ENCODE measurements around the gene SNX19. TPM values are rescaled to one million over a fixed set of nuclear protein-coding genes. Genes with fewer than 3 reads are reported as not detected.

The SNX19 gene
- polyA plus RNA-seq, 2 donors = 7.6 to 15.8 TPM

DNA sequence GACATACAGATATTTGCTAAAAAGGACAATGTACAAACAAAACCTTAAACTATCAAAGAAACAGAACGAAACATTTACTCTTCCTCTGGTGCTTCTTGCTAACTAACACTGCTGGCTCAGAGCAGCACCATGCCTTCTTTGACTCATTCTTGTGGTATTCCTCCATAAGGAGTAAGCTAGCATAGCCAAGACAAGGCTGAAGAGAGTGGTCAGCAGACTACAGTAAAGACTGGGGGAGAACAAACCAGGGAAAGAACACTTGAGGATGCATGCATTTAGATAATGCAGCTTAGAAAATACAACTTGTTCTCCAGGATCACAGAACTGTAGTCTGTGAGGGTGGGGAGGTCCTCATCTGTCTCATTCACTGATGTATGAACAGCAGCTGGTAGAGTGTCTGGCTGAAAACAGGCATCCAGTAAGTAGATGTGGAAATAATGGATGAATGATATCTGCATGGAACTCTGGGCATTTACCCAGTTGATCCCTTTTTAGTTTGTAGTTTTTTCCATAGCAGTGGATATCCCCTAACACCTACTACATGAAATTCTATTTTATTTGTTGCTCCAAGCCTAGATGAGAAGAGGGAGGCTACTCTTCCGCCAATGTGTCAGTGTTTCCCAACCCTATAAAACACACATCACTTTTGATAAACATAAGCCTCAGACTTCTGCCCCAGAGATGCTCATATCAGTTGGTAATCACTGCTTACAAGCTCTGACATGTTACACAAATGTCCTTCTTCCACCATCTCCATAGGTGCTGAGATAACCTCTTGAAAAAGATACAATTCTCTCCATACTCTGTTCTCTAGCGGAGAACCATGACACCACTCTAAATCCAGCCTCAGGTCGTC is 7.3 kb downstream of the SNX19 start:
- H3K4me1 ChIP-seq (ENCODE audit: control insufficient read depth in 2 of 2, insufficient read depth in 2 of 2, low read length in 1 of 2) = peaks cover under 1 to 2% of the 10 kb centered on the region in 2 donors
- no peak overlapping the region for H3K4me3 ChIP-seq (ENCODE audit: low read depth in 1 of 2, low read length in 2 of 2)
- H3K27me3 ChIP-seq (ENCODE audit: control insufficient read depth in 1 of 2, insufficient read depth in 2 of 2, low read length in 2 of 2) = no peaks in the 10 kb centered on the region
- no peaks in the 10 kb centered on the region for H3K9me3 ChIP-seq (ENCODE audit: control insufficient read depth in 2 of 2, insufficient read depth in 1 of 2, low read depth in 1 of 2, low read length in 1 of 2)
- peaks cover 13 to 21% of the 10 kb centered on the region in 2 donors for H3K36me3 ChIP-seq (ENCODE audit: control insufficient read depth in 2 of 2, insufficient read depth in 2 of 2, low read length in 1 of 2)
- H3K27ac ChIP-seq (ENCODE audit: low read depth in 2 of 2, low read length in 1 of 2) = peak overlapping the region in 1 of 2 donors; percentile 9
- 79 to 86% methylated on average over 4 of the region's 4 CpGs for WGBS, 2 donors

DNA sequence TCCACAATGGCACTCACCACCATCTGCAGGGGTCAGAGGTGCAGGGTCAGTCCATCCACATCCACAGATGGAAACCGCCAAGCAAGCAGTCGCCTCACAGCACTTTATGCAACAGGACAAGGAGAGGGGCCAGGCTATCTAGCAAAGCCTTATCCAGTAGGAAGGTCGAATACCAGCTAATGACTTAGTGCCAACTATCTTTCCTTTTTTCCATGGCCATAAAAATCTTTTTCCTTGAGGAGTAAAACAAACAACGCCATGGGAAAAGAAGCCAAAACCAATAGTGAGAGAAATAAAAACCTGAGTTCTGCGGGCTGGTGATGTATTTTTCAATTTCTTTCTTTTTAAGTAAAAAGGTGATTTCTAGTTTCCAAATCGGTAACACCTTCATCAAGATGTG is 8.2 kb downstream of the SNX19 start:
- Histone ChIP-seq H3K4me1 (ENCODE audit: control insufficient read depth in 2 of 2, insufficient read depth in 2 of 2, low read length in 1 of 2) (peaks cover 0 to 2% of the 10 kb centered on the region in 2 donors), H3K36me3 (ENCODE audit: control insufficient read depth in 2 of 2, insufficient read depth in 2 of 2, low read length in 1 of 2) (peaks cover 13 to 24% of the 10 kb centered on the region in 2 donors), H3K27me3 (ENCODE audit: control insufficient read depth in 1 of 2, insufficient read depth in 2 of 2, low read length in 2 of 2) (no peaks in the 10 kb centered on the region), H3K9me3 (ENCODE audit: control insufficient read depth in 2 of 2, insufficient read depth in 1 of 2, low read depth in 1 of 2, low read length in 1 of 2) (no peaks in the 10 kb centered on the region), H3K27ac (ENCODE audit: low read depth in 2 of 2, low read length in 1 of 2) (no peak overlapping the region), H3K4me3 (ENCODE audit: low read depth in 1 of 2, low read length in 2 of 2) (no peak overlapping the region)
- WGBS, 2 donors = 87 to 89% methylated on average over 6 of the region's 6 CpGs

DNA sequence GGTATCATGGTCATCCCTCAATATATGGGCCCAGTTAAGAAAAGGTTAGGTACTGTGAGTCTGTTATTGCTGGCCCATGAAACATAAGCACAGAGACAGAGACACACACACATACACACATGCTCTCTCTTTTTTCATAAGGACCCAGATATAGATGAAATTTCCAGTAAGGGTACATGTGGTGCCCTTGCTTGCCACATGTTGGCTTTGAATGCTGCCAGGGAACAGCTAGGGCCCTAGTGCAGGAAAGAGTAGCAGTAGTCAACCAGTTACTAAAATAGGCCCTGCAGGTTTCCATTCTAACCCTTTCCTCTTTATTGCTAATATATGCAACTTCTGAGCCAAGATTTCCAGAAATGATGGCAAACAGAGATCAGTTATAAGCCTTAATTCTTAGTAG is 9.1 kb downstream of the SNX19 start:
- Histone ChIP-seq H3K4me1 (ENCODE audit: control insufficient read depth in 2 of 2, insufficient read depth in 2 of 2, low read length in 1 of 2) (no peaks in the 10 kb centered on the region), H3K9me3 (ENCODE audit: control insufficient read depth in 2 of 2, insufficient read depth in 1 of 2, low read depth in 1 of 2, low read length in 1 of 2) (no peaks in the 10 kb centered on the region), H3K4me3 (ENCODE audit: low read depth in 1 of 2, low read length in 2 of 2) (no peak overlapping the region), H3K36me3 (ENCODE audit: control insufficient read depth in 2 of 2, insufficient read depth in 2 of 2, low read length in 1 of 2) (peaks cover 13 to 25% of the 10 kb centered on the region in 2 donors), H3K27ac (ENCODE audit: low read depth in 2 of 2, low read length in 1 of 2) (no peak overlapping the region), H3K27me3 (ENCODE audit: control insufficient read depth in 1 of 2, insufficient read depth in 2 of 2, low read length in 2 of 2) (no peaks in the 10 kb centered on the region)

DNA sequence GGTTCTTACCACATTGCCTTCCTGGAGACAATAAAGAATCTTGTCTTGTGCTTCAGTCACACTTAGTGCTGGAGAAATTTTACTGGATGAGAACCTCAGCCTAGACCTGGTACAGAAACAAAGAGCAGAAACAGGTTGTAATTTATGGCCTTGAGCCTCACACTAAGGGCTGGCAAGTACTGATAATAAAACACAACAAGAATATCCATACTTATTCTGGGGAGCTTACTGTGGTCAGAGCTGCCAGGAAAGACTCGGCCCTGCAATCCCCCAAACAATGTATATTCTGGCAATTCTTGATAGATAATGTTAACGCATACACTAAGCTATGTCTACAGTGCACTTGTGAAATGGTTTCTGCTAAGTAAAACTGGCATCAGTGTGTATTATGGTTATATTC is 9.7 kb downstream of the SNX19 start:
- Histone ChIP-seq H3K27ac (ENCODE audit: low read depth in 2 of 2, low read length in 1 of 2) (no peak overlapping the region), H3K4me3 (ENCODE audit: low read depth in 1 of 2, low read length in 2 of 2) (no peak overlapping the region), H3K27me3 (ENCODE audit: control insufficient read depth in 1 of 2, insufficient read depth in 2 of 2, low read length in 2 of 2) (no peaks in the 10 kb centered on the region), H3K36me3 (ENCODE audit: control insufficient read depth in 2 of 2, insufficient read depth in 2 of 2, low read length in 1 of 2) (peaks cover 17 to 25% of the 10 kb centered on the region in 2 donors), H3K4me1 (ENCODE audit: control insufficient read depth in 2 of 2, insufficient read depth in 2 of 2, low read length in 1 of 2) (no peaks in the 10 kb centered on the region), H3K9me3 (ENCODE audit: control insufficient read depth in 2 of 2, insufficient read depth in 1 of 2, low read depth in 1 of 2, low read length in 1 of 2) (no peaks in the 10 kb centered on the region)
- WGBS, 2 donors = 95 to 98% methylated on average over 2 of the region's 2 CpGs

DNA sequence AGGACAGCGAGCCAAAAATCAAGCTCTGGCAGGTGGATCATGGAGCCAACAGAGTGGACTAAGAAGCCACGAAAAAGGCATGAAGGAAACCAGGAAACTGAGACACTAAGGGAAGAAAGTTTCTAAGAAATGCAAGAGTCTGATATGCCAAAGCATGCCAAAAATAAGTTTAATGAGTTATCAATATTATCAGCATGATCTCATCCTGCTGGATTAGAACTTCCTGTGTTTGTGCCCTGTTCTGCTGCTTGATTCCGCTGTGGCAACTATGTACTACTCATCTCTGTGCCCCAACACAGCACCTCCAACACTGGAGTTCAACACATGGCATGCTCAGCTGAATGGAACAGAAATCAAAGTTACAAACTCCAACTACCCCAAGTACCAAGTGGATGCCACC is 10.8 kb downstream of the SNX19 start:
- Histone ChIP-seq H3K4me3 (ENCODE audit: low read depth in 1 of 2, low read length in 2 of 2) (no peak overlapping the region), H3K9me3 (ENCODE audit: control insufficient read depth in 2 of 2, insufficient read depth in 1 of 2, low read depth in 1 of 2, low read length in 1 of 2) (no peaks in the 10 kb centered on the region), H3K27me3 (ENCODE audit: control insufficient read depth in 1 of 2, insufficient read depth in 2 of 2, low read length in 2 of 2) (no peaks in the 10 kb centered on the region), H3K36me3 (ENCODE audit: control insufficient read depth in 2 of 2, insufficient read depth in 2 of 2, low read length in 1 of 2) (peaks cover 21 to 24% of the 10 kb centered on the region in 2 donors), H3K4me1 (ENCODE audit: control insufficient read depth in 2 of 2, insufficient read depth in 2 of 2, low read length in 1 of 2) (no peaks in the 10 kb centered on the region), H3K27ac (ENCODE audit: low read depth in 2 of 2, low read length in 1 of 2) (no peak overlapping the region)
- 87 to 92% methylated on average over 3 of the region's 3 CpGs for WGBS, 2 donors

DNA sequence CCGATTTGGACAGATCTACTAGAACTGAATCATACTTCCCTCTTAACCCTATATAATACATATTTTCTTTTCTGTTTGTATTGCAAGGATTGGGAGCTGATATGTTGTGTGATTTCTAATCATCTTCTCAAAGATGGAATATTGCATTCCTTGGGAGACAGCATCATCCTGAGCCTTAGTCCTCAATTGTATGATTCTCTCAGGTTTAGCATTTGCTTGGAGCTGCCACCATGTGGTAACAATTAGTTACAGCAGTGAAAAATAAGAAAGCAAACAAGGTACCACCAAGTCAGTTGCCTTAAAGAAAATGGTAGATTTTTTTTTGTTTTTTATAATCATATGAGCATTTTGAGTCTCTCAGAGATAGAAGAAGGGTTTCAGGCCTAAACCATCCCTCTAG is 11.9 kb downstream of the SNX19 start:
- Histone ChIP-seq H3K27me3 (ENCODE audit: control insufficient read depth in 1 of 2, insufficient read depth in 2 of 2, low read length in 2 of 2) (no peaks in the 10 kb centered on the region), H3K4me1 (ENCODE audit: control insufficient read depth in 2 of 2, insufficient read depth in 2 of 2, low read length in 1 of 2) (no peaks in the 10 kb centered on the region), H3K36me3 (ENCODE audit: control insufficient read depth in 2 of 2, insufficient read depth in 2 of 2, low read length in 1 of 2) (peaks cover 21 to 28% of the 10 kb centered on the region in 2 donors), H3K4me3 (ENCODE audit: low read depth in 1 of 2, low read length in 2 of 2) (no peak overlapping the region), H3K27ac (ENCODE audit: low read depth in 2 of 2, low read length in 1 of 2) (no peak overlapping the region), H3K9me3 (ENCODE audit: control insufficient read depth in 2 of 2, insufficient read depth in 1 of 2, low read depth in 1 of 2, low read length in 1 of 2) (no peaks in the 10 kb centered on the region)
- WGBS, 2 donors = 97 to 100% methylated on average over 1 of the region's 1 CpG

DNA sequence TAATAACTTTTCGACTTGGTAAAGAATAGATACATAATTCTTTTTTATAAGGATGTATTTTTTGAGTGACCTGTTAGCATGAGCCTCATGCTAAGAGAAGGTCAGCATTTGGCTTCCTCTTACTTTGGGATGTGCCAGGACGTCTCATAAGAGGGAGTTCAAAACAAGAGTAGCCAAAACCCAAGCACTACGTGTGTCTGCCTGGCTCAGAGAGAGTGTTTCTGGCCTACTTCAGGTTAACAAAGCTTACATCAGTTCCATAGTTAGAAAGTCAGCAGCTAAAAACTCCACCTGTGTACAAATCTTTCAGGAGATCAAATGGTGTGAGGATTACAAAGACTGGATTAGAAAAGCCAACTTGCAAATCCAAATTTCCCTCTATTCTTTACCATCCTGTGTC is 13.9 kb downstream of the SNX19 start:
- no peak overlapping the region for H3K4me3 ChIP-seq (ENCODE audit: low read depth in 1 of 2, low read length in 2 of 2)
- peaks cover 0 to 2% of the 10 kb centered on the region in 2 donors for H3K4me1 ChIP-seq (ENCODE audit: control insufficient read depth in 2 of 2, insufficient read depth in 2 of 2, low read length in 1 of 2)
- no peaks in the 10 kb centered on the region for H3K9me3 ChIP-seq (ENCODE audit: control insufficient read depth in 2 of 2, insufficient read depth in 1 of 2, low read depth in 1 of 2, low read length in 1 of 2)
- no peak overlapping the region for H3K27ac ChIP-seq (ENCODE audit: low read depth in 2 of 2, low read length in 1 of 2)
- no peaks in the 10 kb centered on the region for H3K27me3 ChIP-seq (ENCODE audit: control insufficient read depth in 1 of 2, insufficient read depth in 2 of 2, low read length in 2 of 2)
- H3K36me3 ChIP-seq (ENCODE audit: control insufficient read depth in 2 of 2, insufficient read depth in 2 of 2, low read length in 1 of 2) = peaks cover 17 to 27% of the 10 kb centered on the region in 2 donors
- 80 to 83% methylated on average over 3 of the region's 3 CpGs for WGBS, 2 donors

DNA sequence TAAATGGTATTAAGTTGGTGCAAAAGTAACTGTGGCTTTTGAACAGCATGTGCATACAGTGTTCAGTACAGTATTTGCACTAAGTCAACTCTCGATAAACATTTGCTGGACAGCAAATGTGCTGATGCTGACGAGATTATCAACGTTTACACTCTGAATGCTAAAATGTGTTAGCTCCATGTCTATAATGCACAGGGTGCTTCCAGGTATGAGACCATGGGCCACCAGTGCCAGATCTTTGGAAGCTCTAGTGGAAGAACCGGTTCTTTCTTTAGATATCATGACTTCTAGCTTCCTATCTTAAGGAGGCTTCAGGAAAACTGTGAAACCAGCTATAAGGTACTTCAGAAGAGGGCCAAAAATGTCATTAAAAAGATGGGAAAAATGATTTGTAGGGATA is 17.2 kb downstream of the SNX19 start:
- H3K4me1 ChIP-seq (ENCODE audit: control insufficient read depth in 2 of 2, insufficient read depth in 2 of 2, low read length in 1 of 2) = peaks cover 0 to 2% of the 10 kb centered on the region in 2 donors
- no peaks in the 10 kb centered on the region for H3K9me3 ChIP-seq (ENCODE audit: control insufficient read depth in 2 of 2, insufficient read depth in 1 of 2, low read depth in 1 of 2, low read length in 1 of 2)
- no peaks in the 10 kb centered on the region for H3K27me3 ChIP-seq (ENCODE audit: control insufficient read depth in 1 of 2, insufficient read depth in 2 of 2, low read length in 2 of 2)
- WGBS, 2 donors = 56 to 57% methylated on average over 4 of the region's 4 CpGs
- H3K36me3 ChIP-seq (ENCODE audit: control insufficient read depth in 2 of 2, insufficient read depth in 2 of 2, low read length in 1 of 2) = peaks cover 13 to 23% of the 10 kb centered on the region in 2 donors
- peak overlapping the region in 1 of 2 donors; percentile 47 for H3K27ac ChIP-seq (ENCODE audit: low read depth in 2 of 2, low read length in 1 of 2)
- H3K4me3 ChIP-seq (ENCODE audit: low read depth in 1 of 2, low read length in 2 of 2) = no peak overlapping the region

DNA sequence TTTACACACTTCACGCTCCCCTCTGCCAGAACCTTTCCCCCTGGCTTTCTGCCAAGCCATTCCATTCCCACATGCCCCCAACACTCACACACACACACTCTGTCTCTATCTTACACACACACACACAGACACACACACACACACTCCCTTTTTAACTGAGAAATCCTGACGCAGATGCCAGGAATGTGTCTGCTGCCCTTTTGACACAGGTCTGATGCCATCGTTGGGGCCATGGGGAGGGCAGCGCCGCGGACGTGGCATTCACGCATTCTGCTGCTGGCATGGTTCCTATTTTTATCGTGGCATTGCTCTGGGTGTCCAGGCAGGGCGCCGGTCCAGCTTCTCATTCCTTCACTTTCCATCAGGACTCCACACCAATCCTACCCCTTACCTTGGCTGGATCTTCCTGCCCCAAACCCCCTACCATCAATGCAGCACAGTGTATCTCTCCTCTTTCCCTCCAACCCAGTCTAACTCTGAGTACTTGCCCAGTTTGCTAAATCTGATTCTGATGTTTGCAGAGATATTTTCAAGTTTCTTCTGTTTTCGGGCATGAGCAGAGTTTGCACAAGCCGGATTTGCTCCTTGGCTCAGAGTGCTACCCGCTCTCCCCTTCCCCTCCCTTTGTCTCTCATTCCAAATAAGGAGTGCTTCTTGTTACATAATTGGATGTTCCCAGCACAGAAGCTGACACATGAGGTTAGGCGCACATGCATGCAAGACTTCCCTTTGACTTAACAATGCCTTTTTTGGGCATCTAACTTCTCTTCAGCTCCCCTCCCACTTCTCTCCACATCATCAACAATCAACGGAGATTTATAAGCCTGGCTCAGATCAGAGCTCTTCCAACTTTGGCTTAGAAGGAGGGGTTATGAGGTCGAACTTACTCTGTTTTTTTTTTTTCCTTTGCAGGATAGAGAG is 18.8 kb downstream of the SNX19 start:
- Histone ChIP-seq H3K27me3 (ENCODE audit: control insufficient read depth in 1 of 2, insufficient read depth in 2 of 2, low read length in 2 of 2) (no peaks in the 10 kb centered on the region), H3K9me3 (ENCODE audit: control insufficient read depth in 2 of 2, insufficient read depth in 1 of 2, low read depth in 1 of 2, low read length in 1 of 2) (no peaks in the 10 kb centered on the region), H3K4me1 (ENCODE audit: control insufficient read depth in 2 of 2, insufficient read depth in 2 of 2, low read length in 1 of 2) (peaks cover 0 to 2% of the 10 kb centered on the region in 2 donors), H3K4me3 (ENCODE audit: low read depth in 1 of 2, low read length in 2 of 2) (no peak overlapping the region), H3K27ac (ENCODE audit: low read depth in 2 of 2, low read length in 1 of 2) (peak overlapping the region; percentile 38 to 76), H3K36me3 (ENCODE audit: control insufficient read depth in 2 of 2, insufficient read depth in 2 of 2, low read length in 1 of 2) (peaks cover 17 to 24% of the 10 kb centered on the region in 2 donors)
- 42 to 50% methylated on average over 17 of the region's 17 CpGs for WGBS, 2 donors

Measured in esophagus (tissue), 2 donors.